ENCODE results near the gene ADAP1. TPM values are rescaled to one million over a fixed set of nuclear protein-coding genes. Genes with fewer than 3 reads are reported as not detected.

ADAP1 gene
- polyA plus RNA-seq, 1 donor (not counting 4 experiments of a cell fraction or from before 2014, with no cell fraction given), result 4.3 TPM

DNA sequence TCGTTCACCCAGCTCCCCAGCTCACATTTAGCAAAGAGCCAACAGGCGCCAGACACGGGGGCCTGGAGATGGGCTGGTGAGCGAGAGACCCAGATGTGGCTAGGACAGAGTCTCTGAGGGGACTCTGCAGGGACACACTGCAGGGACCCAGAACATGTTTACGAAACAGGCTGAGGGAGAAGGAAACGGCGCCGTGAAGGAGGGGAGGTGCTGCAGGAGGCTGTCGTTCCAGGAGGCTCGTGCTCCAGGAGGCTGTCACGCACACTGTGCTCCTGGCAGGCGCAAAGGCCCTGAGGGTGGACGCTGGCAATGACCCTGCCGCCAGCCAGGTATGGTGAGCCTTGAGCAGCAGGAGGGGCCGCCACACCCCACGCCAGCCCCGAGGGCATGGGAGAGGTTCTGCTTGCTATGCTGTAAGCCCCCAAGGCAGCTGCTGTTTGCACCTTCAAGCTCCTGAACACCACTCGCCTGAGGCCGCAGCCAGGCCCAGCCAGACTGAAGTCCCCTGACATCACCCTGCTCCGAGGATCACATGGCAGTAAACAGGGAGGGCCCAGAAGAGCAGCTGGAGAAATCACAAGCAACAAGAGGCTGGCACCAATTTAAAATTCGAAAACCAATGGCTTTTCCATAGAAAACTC lies 27.3 kb downstream of the ADAP1 start:
- Histone ChIP-seq H3K4me2 (ENCODE audit: control insufficient read depth, extremely low read depth, insufficient read depth, low read depth, low read length) (no peak overlapping the region), H3K27me3 (ENCODE audit: control insufficient read depth, extremely low read depth, insufficient read depth, low read length) (no peaks in the 10 kb centered on the region), H2AFZ (ENCODE audit: control insufficient read depth, low read length) (no peak overlapping the region), H3K4me1 (ENCODE audit: control insufficient read depth, extremely low read depth, insufficient read depth, low read length) (peaks cover 9% of the 10 kb centered on the region), H3K9me1 (ENCODE audit: control insufficient read depth, extremely low read depth, insufficient read depth, low read length) (no peaks in the 10 kb centered on the region), H3K36me3 (ENCODE audit: control insufficient read depth in 2 of 2, extremely low read depth in 1 of 2, insufficient read depth in 2 of 2, low read length in 2 of 2) (no peaks in the 10 kb centered on the region), H3K9ac (ENCODE audit: control insufficient read depth, extremely low read depth, insufficient read depth, low read length) (no peak overlapping the region), H4K20me1 (ENCODE audit: control insufficient read depth, extremely low read depth, insufficient read depth, low read length) (no peaks in the 10 kb centered on the region), H3K4me3 (ENCODE audit: control insufficient read depth in 2 of 3, extremely low read depth in 1 of 3, insufficient read depth in 2 of 3, low read depth in 1 of 3, low read length in 3 of 3) (no peak overlapping the region), H3K27ac (ENCODE audit: control insufficient read depth, insufficient read depth, low read length) (no peak overlapping the region), H3K9me3 (ENCODE audit: control insufficient read depth, low read depth, low read length) (no peaks in the 10 kb centered on the region), H3K79me2 (ENCODE audit: control insufficient read depth, insufficient read depth, low read length) (no peaks in the 10 kb centered on the region)
- no peak for TF ChIP-seq EZH2 (IDR thresholded peaks at IDR 0.05; ENCODE audit: low read length)
- TF ChIP-seq, protein P1, sequence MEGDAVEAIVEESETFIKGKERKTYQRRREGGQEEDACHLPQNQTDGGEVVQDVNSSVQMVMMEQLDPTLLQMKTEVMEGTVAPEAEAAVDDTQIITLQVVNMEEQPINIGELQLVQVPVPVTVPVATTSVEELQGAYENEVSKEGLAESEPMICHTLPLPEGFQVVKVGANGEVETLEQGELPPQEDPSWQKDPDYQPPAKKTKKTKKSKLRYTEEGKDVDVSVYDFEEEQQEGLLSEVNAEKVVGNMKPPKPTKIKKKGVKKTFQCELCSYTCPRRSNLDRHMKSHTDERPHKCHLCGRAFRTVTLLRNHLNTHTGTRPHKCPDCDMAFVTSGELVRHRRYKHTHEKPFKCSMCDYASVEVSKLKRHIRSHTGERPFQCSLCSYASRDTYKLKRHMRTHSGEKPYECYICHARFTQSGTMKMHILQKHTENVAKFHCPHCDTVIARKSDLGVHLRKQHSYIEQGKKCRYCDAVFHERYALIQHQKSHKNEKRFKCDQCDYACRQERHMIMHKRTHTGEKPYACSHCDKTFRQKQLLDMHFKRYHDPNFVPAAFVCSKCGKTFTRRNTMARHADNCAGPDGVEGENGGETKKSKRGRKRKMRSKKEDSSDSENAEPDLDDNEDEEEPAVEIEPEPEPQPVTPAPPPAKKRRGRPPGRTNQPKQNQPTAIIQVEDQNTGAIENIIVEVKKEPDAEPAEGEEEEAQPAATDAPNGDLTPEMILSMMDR (optimal IDR thresholded peaks at IDR 0.05 in 1 of 3, IDR thresholded peaks at IDR 0.05 in 1 of 3, conservative IDR thresholded peaks at IDR 0.05 in 1 of 3; ENCODE audit: extremely low read depth in 1 of 3, insufficient read depth in 2 of 3, low read length in 3 of 3), result no peak
- DNase-seq (ENCODE audit: low read depth, low spot score) (no peak), FAIRE-seq (no peak)
- dilution Hi-C loops (cut with MboI; ENCODE audit: extremely low pct_ligation_motif_present, low sequenced_read_pairs), result no loop called here

GRCh38 chr7:926061-927030 lies 28.1 kb downstream of the ADAP1 start:
- Histone ChIP-seq H3K4me3 (ENCODE audit: control insufficient read depth in 2 of 3, extremely low read depth in 1 of 3, insufficient read depth in 2 of 3, low read depth in 1 of 3, low read length in 3 of 3) (no peak overlapping the region), H3K4me1 (ENCODE audit: control insufficient read depth, extremely low read depth, insufficient read depth, low read length) (peaks cover 9% of the 10 kb centered on the region), H3K79me2 (ENCODE audit: control insufficient read depth, insufficient read depth, low read length) (no peaks in the 10 kb centered on the region), H3K27me3 (ENCODE audit: control insufficient read depth, extremely low read depth, insufficient read depth, low read length) (no peaks in the 10 kb centered on the region), H3K27ac (ENCODE audit: control insufficient read depth, insufficient read depth, low read length) (no peak overlapping the region), H2AFZ (ENCODE audit: control insufficient read depth, low read length) (no peak overlapping the region), H3K9me3 (ENCODE audit: control insufficient read depth, low read depth, low read length) (no peaks in the 10 kb centered on the region), H3K4me2 (ENCODE audit: control insufficient read depth, extremely low read depth, insufficient read depth, low read depth, low read length) (no peak overlapping the region), H3K9ac (ENCODE audit: control insufficient read depth, extremely low read depth, insufficient read depth, low read length) (no peak overlapping the region), H4K20me1 (ENCODE audit: control insufficient read depth, extremely low read depth, insufficient read depth, low read length) (no peaks in the 10 kb centered on the region), H3K36me3 (ENCODE audit: control insufficient read depth in 2 of 2, extremely low read depth in 1 of 2, insufficient read depth in 2 of 2, low read length in 2 of 2) (no peaks in the 10 kb centered on the region), H3K9me1 (ENCODE audit: control insufficient read depth, extremely low read depth, insufficient read depth, low read length) (no peaks in the 10 kb centered on the region)
- FAIRE-seq (no peak), DNase-seq (ENCODE audit: low read depth, low spot score) (no peak)
- no peak for TF ChIP-seq EZH2 (IDR thresholded peaks at IDR 0.05; ENCODE audit: low read length)
- TF ChIP-seq, protein P1 (optimal IDR thresholded peaks at IDR 0.05 in 1 of 3, IDR thresholded peaks at IDR 0.05 in 1 of 3, conservative IDR thresholded peaks at IDR 0.05 in 1 of 3; ENCODE audit: extremely low read depth in 1 of 3, insufficient read depth in 2 of 3, low read length in 3 of 3), result no peak
- dilution Hi-C loops (cut with MboI; ENCODE audit: extremely low pct_ligation_motif_present, low sequenced_read_pairs), result no loop called here

Data from keratinocyte (primary cell).